ENCODE measurements around the gene TRHDE. TPM values are rescaled to one million over a fixed set of nuclear protein-coding genes. Genes with fewer than 3 reads are reported as not detected.

The TRHDE gene
- total RNA-seq, 4 donors from 2014 or later: under 0.01 to 0.95 (median 0.50) TPM; not detected in 1

DNA sequence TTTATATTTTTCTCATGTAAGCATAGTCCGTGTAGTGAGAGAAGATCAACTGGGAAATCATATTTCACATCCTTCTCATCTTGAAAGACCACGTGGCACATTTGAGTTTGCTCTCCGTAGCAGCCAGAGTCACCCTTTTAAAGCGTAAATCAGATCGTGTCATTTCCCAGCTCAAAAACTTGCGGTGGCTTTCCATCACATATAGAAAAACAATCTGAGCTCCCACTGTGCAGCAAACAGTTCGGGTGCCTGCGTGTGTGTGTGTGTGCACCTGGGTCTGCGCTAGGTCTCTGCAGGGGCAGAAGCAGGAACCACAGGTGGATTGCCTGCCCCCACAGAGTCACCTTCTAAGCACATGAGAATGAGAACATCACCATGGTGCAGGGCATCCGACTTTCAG lies 338.2 kb downstream of the TRHDE start:
- Histone ChIP-seq H3K9me3 (no peaks in the 10 kb centered on the region), H3K4me3 (no peak overlapping the region), H3K27me3 (no peaks in the 10 kb centered on the region), H3K27ac (no peak overlapping the region), H3K4me1 (no peaks in the 10 kb centered on the region), H3K36me3 (no peaks in the 10 kb centered on the region)
- no peak for TF ChIP-seq POLR2A (IDR thresholded peaks at IDR 0.05)
- TF ChIP-seq, protein P1, sequence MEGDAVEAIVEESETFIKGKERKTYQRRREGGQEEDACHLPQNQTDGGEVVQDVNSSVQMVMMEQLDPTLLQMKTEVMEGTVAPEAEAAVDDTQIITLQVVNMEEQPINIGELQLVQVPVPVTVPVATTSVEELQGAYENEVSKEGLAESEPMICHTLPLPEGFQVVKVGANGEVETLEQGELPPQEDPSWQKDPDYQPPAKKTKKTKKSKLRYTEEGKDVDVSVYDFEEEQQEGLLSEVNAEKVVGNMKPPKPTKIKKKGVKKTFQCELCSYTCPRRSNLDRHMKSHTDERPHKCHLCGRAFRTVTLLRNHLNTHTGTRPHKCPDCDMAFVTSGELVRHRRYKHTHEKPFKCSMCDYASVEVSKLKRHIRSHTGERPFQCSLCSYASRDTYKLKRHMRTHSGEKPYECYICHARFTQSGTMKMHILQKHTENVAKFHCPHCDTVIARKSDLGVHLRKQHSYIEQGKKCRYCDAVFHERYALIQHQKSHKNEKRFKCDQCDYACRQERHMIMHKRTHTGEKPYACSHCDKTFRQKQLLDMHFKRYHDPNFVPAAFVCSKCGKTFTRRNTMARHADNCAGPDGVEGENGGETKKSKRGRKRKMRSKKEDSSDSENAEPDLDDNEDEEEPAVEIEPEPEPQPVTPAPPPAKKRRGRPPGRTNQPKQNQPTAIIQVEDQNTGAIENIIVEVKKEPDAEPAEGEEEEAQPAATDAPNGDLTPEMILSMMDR (IDR thresholded peaks at IDR 0.05): no peak
- no peak for DNase-seq
- 46 to 55% methylated on average over 8 to 10 of the region's 10 CpGs for WGBS, 2 donors
- intact Hi-C loops (cut with DNase I): no loop called here

DNA sequence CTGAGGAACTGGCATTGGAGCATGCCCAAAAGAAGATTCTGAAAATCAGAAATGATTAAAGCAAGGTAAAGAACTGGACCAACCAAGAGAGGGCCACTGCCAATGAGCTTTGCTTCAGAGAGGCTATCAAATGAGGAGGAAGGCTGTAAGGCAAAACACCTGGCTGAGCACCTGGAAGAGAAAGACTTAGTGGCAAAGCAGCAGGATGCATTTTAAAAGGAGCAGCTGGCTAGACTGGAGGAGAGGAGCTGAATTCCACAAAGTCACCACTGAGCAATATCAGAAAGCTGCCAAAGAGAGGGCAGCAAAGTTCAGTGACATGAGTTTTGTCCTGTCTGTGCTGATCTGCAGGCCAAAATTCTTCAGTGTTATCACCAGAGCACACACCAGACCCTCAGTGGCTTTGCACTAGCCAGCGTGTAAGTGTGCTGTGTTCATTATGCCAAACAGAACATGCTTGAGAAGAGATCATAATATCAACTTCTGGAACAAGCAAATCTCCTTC lies 338.7 kb downstream of the TRHDE start:
- Histone ChIP-seq H3K4me1 (no peaks in the 10 kb centered on the region), H3K36me3 (no peaks in the 10 kb centered on the region), H3K27me3 (no peaks in the 10 kb centered on the region), H3K27ac (no peak overlapping the region), H3K9me3 (no peaks in the 10 kb centered on the region), H3K4me3 (no peak overlapping the region)
- WGBS, 2 donors: 42 to 58% methylated on average over 1 of the region's 1 CpG
- DNase-seq: no peak
- intact Hi-C loops (cut with DNase I): no loop called here
- TF ChIP-seq, protein P1 (IDR thresholded peaks at IDR 0.05): no peak
- no peak for TF ChIP-seq POLR2A (IDR thresholded peaks at IDR 0.05)

DNA sequence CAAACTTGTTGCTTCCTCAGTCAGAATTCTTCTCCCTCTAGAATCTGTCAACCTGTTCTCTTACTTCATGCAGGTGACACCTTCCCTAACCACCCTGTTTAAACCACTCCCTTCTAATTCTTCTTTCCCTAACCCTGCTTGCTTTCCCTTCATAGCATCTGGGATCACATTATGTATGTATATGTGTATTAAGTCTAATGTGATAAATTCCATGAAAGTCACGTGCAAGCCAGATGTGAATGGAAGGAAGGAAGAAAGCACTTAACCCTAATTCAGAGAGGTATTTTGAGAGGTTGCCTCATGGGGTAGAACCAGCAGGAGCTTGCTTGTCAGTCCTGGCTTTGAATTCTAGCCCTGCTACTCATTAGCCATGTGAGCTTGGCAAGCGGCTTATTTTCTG lies 340.0 kb downstream of the TRHDE start:
- Histone ChIP-seq H3K27ac (no peak overlapping the region), H3K4me1 (no peaks in the 10 kb centered on the region), H3K9me3 (no peaks in the 10 kb centered on the region), H3K4me3 (no peak overlapping the region), H3K27me3 (no peaks in the 10 kb centered on the region), H3K36me3 (no peaks in the 10 kb centered on the region)
- intact Hi-C loops (cut with DNase I): no loop called here
- WGBS, 2 donors: 61 to 77% methylated on average over 2 of the region's 2 CpGs
- no peak for DNase-seq
- no peak for TF ChIP-seq POLR2A (IDR thresholded peaks at IDR 0.05)
- TF ChIP-seq, protein P1 (IDR thresholded peaks at IDR 0.05): no peak

DNA sequence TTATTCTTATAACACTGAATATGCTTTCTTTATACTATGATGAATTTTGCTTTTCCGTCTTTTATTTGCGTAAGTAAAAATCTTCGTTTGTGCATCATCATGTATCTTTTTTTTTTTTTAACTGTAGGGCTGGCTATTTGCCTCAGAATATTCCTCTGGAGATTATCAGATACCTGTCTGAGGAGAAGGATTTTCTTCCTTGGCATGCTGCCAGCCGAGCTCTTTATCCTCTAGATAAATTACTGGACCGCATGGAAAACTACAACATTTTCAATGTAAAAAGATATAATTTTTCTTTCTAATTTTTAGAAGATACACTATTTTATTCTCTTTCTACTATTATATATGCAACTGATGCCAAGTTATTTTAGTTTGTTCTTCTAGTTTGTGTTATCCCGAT lies 346.6 kb downstream of the TRHDE start:
- H3K4me3 ChIP-seq: no peak overlapping the region
- no peaks in the 10 kb centered on the region for H3K27me3 ChIP-seq
- intact Hi-C loops (cut with DNase I): no loop called here
- H3K9me3 ChIP-seq: no peaks in the 10 kb centered on the region
- DNase-seq: no peak
- H3K4me1 ChIP-seq: no peaks in the 10 kb centered on the region
- WGBS, 2 donors: 83 to 88% methylated on average over 6 of the region's 6 CpGs
- no peaks in the 10 kb centered on the region for H3K36me3 ChIP-seq
- no peak overlapping the region for H3K27ac ChIP-seq
- TF ChIP-seq POLR2A (IDR thresholded peaks at IDR 0.05): no peak

DNA sequence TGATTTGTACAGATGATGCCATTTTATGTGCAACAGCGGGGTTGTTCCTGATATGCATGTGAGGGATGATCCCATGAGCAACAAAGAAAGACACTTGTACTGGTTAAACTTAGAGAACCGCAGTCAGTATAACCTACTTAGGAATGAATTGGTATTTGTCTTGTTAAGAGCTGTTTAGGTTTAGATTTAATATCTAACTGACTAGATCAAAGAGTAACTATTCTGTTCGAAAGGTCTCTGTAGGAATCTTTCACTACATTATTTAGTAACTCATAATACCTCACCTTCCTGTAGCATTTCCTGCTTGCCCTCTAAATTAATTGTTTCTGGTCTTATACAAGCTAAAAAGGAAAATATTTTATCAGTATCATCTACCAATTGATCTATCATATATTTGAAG lies 350.4 kb downstream of the TRHDE start:
- no peaks in the 10 kb centered on the region for H3K4me1 ChIP-seq
- no peak for DNase-seq
- no peaks in the 10 kb centered on the region for H3K27me3 ChIP-seq
- 60 to 64% methylated on average over 3 of the region's 3 CpGs for WGBS, 2 donors
- H3K36me3 ChIP-seq: no peaks in the 10 kb centered on the region
- no peaks in the 10 kb centered on the region for H3K9me3 ChIP-seq
- no peak overlapping the region for H3K27ac ChIP-seq
- intact Hi-C loops (cut with DNase I): no loop called here
- H3K4me3 ChIP-seq: no peak overlapping the region
- TF ChIP-seq, protein P1 (IDR thresholded peaks at IDR 0.05): no peak
- TF ChIP-seq POLR2A (IDR thresholded peaks at IDR 0.05): no peak
